B cell (primary cell): ENCODE measurements around the gene NAPB. TPM values are rescaled to one million over a fixed set of nuclear protein-coding genes. Genes with fewer than 3 reads are reported as not detected.

ENCODE experiments used
- ATAC-seq: fragments of 200-7000 bp; cut with Tn5 transposase; one replicate; pipeline ENCODE4 v1.10.0; 2021; ENCODE audit warnings: low read depth, mild to moderate bottlenecking, moderate number of reproducible peaks, moderate library complexity
- CTCF ChIA-PET: fragments of 350-600 bp; sonication (Branson Sonifier 250); formaldehyde crosslinking; loops from one replicate; lab custom pipeline; 2021; ENCODE audit warnings: antibody characterized with exemption, inconsistent platforms; lab: Charles Lee
- POLR2A ChIA-PET: fragments of 350-600 bp; sonication (Branson Sonifier 250); formaldehyde crosslinking; loops from one replicate; lab custom pipeline; 2021; ENCODE audit warnings: antibody characterized with exemption; lab: Charles Lee
- DNase-seq: peaks from one replicate; pipeline ENCODE4 v3.0.0; 2013
- H2AFZ ChIP-seq: 2 replicates; pipeline ENCODE4 v1.6.1; 2012; ENCODE audit warnings: mild to moderate bottlenecking, low read depth, low read length; ENCODE audit not compliant: insufficient read depth, poor library complexity, severe bottlenecking
- H3K27ac ChIP-seq, 2 donors: 1 replicate in 1 of 2; 2 replicates in 1 of 2; pipeline ENCODE4 v1.5.1; 2012 to 2013; ENCODE audit warnings: low read length in 2 of 2, mild to moderate bottlenecking in 2 of 2, moderate library complexity in 1 of 2
- H3K27me3 ChIP-seq, 4 experiments: fragments of 200-600 bp in 1 of 4; sonication (generic) in 1 of 4; replicated peaks in 1 of 4; 1 replicate in 2 of 4; 2 replicates in 2 of 4; pipeline versions ENCODE4 v1.6.1 to v1.7.0; 2013 to 2016; ENCODE audit warnings: low read length in 3 of 4, mild to moderate bottlenecking in 2 of 4, mixed read lengths in 1 of 4, moderate library complexity in 1 of 4; ENCODE audit not compliant: insufficient read depth in 4 of 4, control insufficient read depth in 3 of 4; ENCODE audit errors: control extremely low read depth in 1 of 4
- H3K36me3 ChIP-seq, 2 experiments: replicated peaks in 1 of 2; 1 replicate in 1 of 2; 2 replicates in 1 of 2; pipeline versions ENCODE4 v1.6.1 to v1.7.1; 2013; ENCODE audit warnings: low read length in 1 of 2; ENCODE audit not compliant: insufficient read depth in 2 of 2, control insufficient read depth in 1 of 2; ENCODE audit errors: control extremely low read depth in 1 of 2, extremely low read depth in 1 of 2
- H3K4me1 ChIP-seq, 2 donors: fragments of 200-600 bp in 1 of 2; sonication (generic) in 1 of 2; 1 replicate in 1 of 2; 2 replicates in 1 of 2; pipeline versions ENCODE4 v1.5.1 to v1.6.1; 2013 to 2017; ENCODE audit warnings: low read length in 2 of 2; ENCODE audit not compliant: control insufficient read depth in 2 of 2, insufficient read depth in 2 of 2
- H3K4me2 ChIP-seq: replicated peaks from 2 replicates; pipeline ENCODE3; 2012; ENCODE audit warnings: mild to moderate bottlenecking, low read depth, low read length; ENCODE audit not compliant: poor library complexity, severe bottlenecking
- H3K4me3 ChIP-seq, 5 experiments: fragments of 200-600 bp in 1 of 5; sonication (generic) in 1 of 5; 1 replicate in 3 of 5; 2 replicates in 2 of 5; pipeline versions ENCODE4 v1.5.1 to v1.7.0; 2011 to 2016; ENCODE audit warnings: low read length in 4 of 5, mild to moderate bottlenecking in 4 of 5, low read depth in 2 of 5, control low read depth in 1 of 5, moderate library complexity in 1 of 5; ENCODE audit not compliant: insufficient read depth in 1 of 5; ENCODE audit errors: control extremely low read depth in 1 of 5, extremely low read depth in 1 of 5
- H3K79me2 ChIP-seq: fragments of 200-600 bp; sonication (generic); one replicate; pipeline ENCODE4 v1.6.0; 2016; ENCODE audit warnings: low read length; ENCODE audit not compliant: control insufficient read depth, insufficient read depth
- H3K9ac ChIP-seq: fragments of 200-600 bp; sonication (generic); 2 replicates; pipeline ENCODE4 v1.6.1; 2017; ENCODE audit warnings: mild to moderate bottlenecking, low read length, moderate library complexity
- H3K9me3 ChIP-seq, 3 donors: one replicate each; pipeline versions ENCODE4 v1.6.1 to v1.7.1; 2013; ENCODE audit warnings: low read length in 2 of 3; ENCODE audit not compliant: control insufficient read depth in 2 of 3, insufficient read depth in 1 of 3; ENCODE audit errors: control extremely low read depth in 1 of 3
- H4K20me1 ChIP-seq: 2 replicates; pipeline ENCODE4 v1.6.0; 2012; ENCODE audit warnings: mild to moderate bottlenecking, low read length; ENCODE audit not compliant: insufficient read depth, control insufficient read depth, poor library complexity, severe bottlenecking
- H3K27ac Mint-ChIP-seq: one replicate; pipeline ENCODE4 v1.8.0; 2021; ENCODE audit warnings: mixed read lengths
- H3K27me3 Mint-ChIP-seq: one replicate; pipeline ENCODE4 v1.8.0; 2021; ENCODE audit warnings: mixed read lengths
- H3K4me1 Mint-ChIP-seq: one replicate; pipeline ENCODE4 v1.8.0; 2021; ENCODE audit warnings: mixed read lengths
- H3K4me3 Mint-ChIP-seq: one replicate; pipeline ENCODE4 v1.8.0; 2021; ENCODE audit warnings: mixed read lengths
- H3K9me3 Mint-ChIP-seq: one replicate; pipeline ENCODE4 v1.8.0; 2022; ENCODE audit warnings: mixed read lengths; ENCODE audit not compliant: insufficient read depth
- EZH2 ChIP-seq: IDR thresholded peaks from 2 replicates; pipeline ENCODE4 v1.6.1; 2012; ENCODE audit warnings: borderline replicate concordance, low read depth, mild to moderate bottlenecking, moderate library complexity, low read length; ENCODE audit not compliant: insufficient read depth, poor library complexity, severe bottlenecking
- WGBS: methylation state at CpG from one replicate; pipeline ENCODE4 v1.1.5; 2013; ENCODE audit warnings: missing lambda C conversion rate; ENCODE audit not compliant: insufficient coverage; 5-methylcytosine and 5-hydroxymethylcytosine counted together
- intact Hi-C: fragments of 100-400 bp; cut with micrococcal nuclease; formaldehyde crosslinking; loops from one replicate; pipeline ENCODE4 v1.10.0; 2022
- polyA plus RNA-seq: library from polyadenylated mRNA; depleted of rRNA; stranded (reverse); fragments of >200 nt; gene quantifications from 2 replicates; pipeline ENCODE4 v1.2.3, GENCODE V29; 2012
- total RNA-seq, 2 donors: library from RNA; stranded (reverse); fragments of 120-200 nt in 1 of 2; gene quantifications; 1 replicate in 1 of 2; 2 replicates in 1 of 2; pipeline versions ENCODE4 v1.2.3 to v1.2.4, GENCODE V29; 2013 to 2022
- TF ChIP-seq, protein P1 (sequence below): fragments of 200-600 bp; IDR thresholded peaks from one replicate; pipeline ENCODE4 v1.8.0; 2022; ENCODE audit warnings: antibody characterized with exemption, mild to moderate bottlenecking

The NAPB gene
- total and polyA plus RNA-seq, 2 donors (not counting 1 experiment from before 2014, with no cell fraction given), result 4.1 to 13.0 TPM

DNA sequence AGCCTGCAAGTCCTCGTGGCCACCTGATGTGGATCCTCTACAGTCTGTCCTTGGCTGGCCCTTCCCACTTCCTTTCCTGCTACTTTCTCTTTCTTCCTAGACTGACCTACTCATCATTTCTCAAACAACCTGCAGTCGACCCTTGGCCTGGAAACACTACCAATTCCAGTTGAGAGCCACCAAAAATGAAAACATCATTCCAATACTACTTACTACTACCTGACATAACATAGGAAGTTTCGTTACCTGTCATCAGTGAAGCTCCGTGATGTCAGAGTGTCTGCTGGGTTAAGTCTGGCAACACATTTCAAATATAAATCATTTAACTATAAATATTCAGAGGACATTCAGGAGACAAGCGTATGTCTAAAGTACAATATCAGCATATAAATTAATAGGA is 45.5 kb downstream of the NAPB start:
- Histone ChIP-seq H3K79me2 (no peaks in the 10 kb centered on the region), H4K20me1 (no peaks in the 10 kb centered on the region), H3K36me3 (peaks cover 11 to 59% of the 10 kb centered on the region in 2 experiments), H3K4me1 (no peaks in the 10 kb centered on the region), H3K9me3 (no peaks in the 10 kb centered on the region), H3K27ac (no peak overlapping the region), H3K4me3 (no peak overlapping the region), H3K4me2 (no peak overlapping the region), H3K9ac (no peak overlapping the region), H3K27me3 (no peaks in the 10 kb centered on the region), H2AFZ (no peak overlapping the region)
- ATAC-seq (no peak), DNase-seq (no peak)
- no peak overlapping the region for H3K4me3 Mint-ChIP-seq
- H3K27me3 Mint-ChIP-seq, result no peaks in the 10 kb centered on the region
- intact Hi-C loops, result no loop called here
- no peak overlapping the region for H3K27ac Mint-ChIP-seq
- CTCF ChIA-PET, result no interaction called here
- WGBS, result 76% methylated on average over 2 of the region's 5 CpGs
- no peaks in the 10 kb centered on the region for H3K9me3 Mint-ChIP-seq
- H3K4me1 Mint-ChIP-seq, result no peaks in the 10 kb centered on the region
- POLR2A ChIA-PET, result no interaction called here
- TF ChIP-seq EZH2, result no peak
- TF ChIP-seq, protein P1, sequence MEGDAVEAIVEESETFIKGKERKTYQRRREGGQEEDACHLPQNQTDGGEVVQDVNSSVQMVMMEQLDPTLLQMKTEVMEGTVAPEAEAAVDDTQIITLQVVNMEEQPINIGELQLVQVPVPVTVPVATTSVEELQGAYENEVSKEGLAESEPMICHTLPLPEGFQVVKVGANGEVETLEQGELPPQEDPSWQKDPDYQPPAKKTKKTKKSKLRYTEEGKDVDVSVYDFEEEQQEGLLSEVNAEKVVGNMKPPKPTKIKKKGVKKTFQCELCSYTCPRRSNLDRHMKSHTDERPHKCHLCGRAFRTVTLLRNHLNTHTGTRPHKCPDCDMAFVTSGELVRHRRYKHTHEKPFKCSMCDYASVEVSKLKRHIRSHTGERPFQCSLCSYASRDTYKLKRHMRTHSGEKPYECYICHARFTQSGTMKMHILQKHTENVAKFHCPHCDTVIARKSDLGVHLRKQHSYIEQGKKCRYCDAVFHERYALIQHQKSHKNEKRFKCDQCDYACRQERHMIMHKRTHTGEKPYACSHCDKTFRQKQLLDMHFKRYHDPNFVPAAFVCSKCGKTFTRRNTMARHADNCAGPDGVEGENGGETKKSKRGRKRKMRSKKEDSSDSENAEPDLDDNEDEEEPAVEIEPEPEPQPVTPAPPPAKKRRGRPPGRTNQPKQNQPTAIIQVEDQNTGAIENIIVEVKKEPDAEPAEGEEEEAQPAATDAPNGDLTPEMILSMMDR, result no peak

- ChIA-PET CTCF (no interaction called here), POLR2A (no interaction called here)
- Mint-ChIP-seq H3K4me1 (no peaks in the 10 kb centered on the region), H3K27ac (no peak overlapping the region), H3K9me3 (no peaks in the 10 kb centered on the region), H3K4me3 (no peak overlapping the region), H3K27me3 (no peaks in the 10 kb centered on the region)
- no peak for TF ChIP-seq EZH2
- TF ChIP-seq, protein P1, result no peak
- no peaks in the 10 kb centered on the region for H3K9me3 ChIP-seq
- H3K79me2 ChIP-seq, result no peaks in the 10 kb centered on the region
- no peaks in the 10 kb centered on the region for H4K20me1 ChIP-seq
- H3K4me3 ChIP-seq, result no peak overlapping the region
- no peak overlapping the region for H3K4me2 ChIP-seq
- ATAC-seq (no peak), DNase-seq (no peak)
- H3K27me3 ChIP-seq, result no peaks in the 10 kb centered on the region
- H3K4me1 ChIP-seq, result no peaks in the 10 kb centered on the region
- H3K36me3 ChIP-seq, result peaks cover 17 to 67% of the 10 kb centered on the region in 2 experiments
- intact Hi-C loops, result no loop called here
- 100% methylated on average over 1 of the region's 5 CpGs for WGBS
- H3K27ac ChIP-seq, result no peak overlapping the region
- H3K9ac ChIP-seq, result no peak overlapping the region
- no peak overlapping the region for H2AFZ ChIP-seq
Observed at GRCh38 chr20:23374441-23374840, 46.8 kb downstream of the NAPB start.
